Heart right ventricle (tissue), 16 donors: ENCODE data around the gene ADK. TPM values are rescaled to one million over a fixed set of nuclear protein-coding genes. Genes with fewer than 3 reads are reported as not detected.

Source experiments
- ATAC-seq, 8 donors: fragments of 200-7000 bp; cut with Tn5 transposase; one replicate each; pipeline ENCODE4 v1.9.1; 2020; ENCODE audit warnings: mild to moderate bottlenecking in 8 of 8, moderate library complexity in 8 of 8, moderate number of reproducible peaks in 1 of 8
- DNase-seq, 2 donors: peaks; one replicate each; pipeline ENCODE4 v3.0.0-alpha.2; 2020
- H3K27ac ChIP-seq, 10 donors: fragments of 200-600 bp; sonication (generic) in 2 of 10; one replicate each; pipeline versions ENCODE4 v1.5.0 to v1.8.0; 2020 to 2022; ENCODE audit warnings: mild to moderate bottlenecking in 3 of 10
- H3K27me3 ChIP-seq, 7 donors: fragments of 200-600 bp; one replicate each; pipeline ENCODE4 v1.8.0; 2021 to 2022; ENCODE audit warnings: mild to moderate bottlenecking in 2 of 7
- H3K36me3 ChIP-seq, 9 donors: fragments of 200-600 bp; sonication (generic) in 1 of 9; one replicate each; pipeline versions ENCODE4 v1.5.0 to v1.8.0; 2020 to 2022; ENCODE audit warnings: mild to moderate bottlenecking in 2 of 9
- H3K4me1 ChIP-seq, 9 donors: fragments of 200-600 bp; sonication (generic) in 1 of 9; one replicate each; pipeline versions ENCODE4 v1.5.0 to v1.8.0; 2020 to 2022; ENCODE audit warnings: mild to moderate bottlenecking in 4 of 9
- H3K4me3 ChIP-seq, 10 donors: fragments of 200-600 bp; sonication (generic) in 2 of 10; one replicate each; pipeline versions ENCODE4 v1.5.0 to v1.8.0; 2020 to 2022; ENCODE audit warnings: mild to moderate bottlenecking in 7 of 10, moderate library complexity in 2 of 10
- H3K9me3 ChIP-seq, 11 donors: fragments of 200-600 bp in 10 of 11; sonication (generic) in 2 of 11; one replicate each; pipeline versions ENCODE4 v1.5.0 to v1.8.0; 2013 to 2022; ENCODE audit warnings: mild to moderate bottlenecking in 2 of 11, control low read depth in 1 of 11, moderate library complexity in 1 of 11
- WGBS, 2 donors: extraction: QIAGEN DNeasy Blood & Tissue Kit; methylation state at CpG; one replicate each; pipeline ENCODE4 v1.1.7; 2013; ENCODE audit warnings: inconsistent platforms in 1 of 2; 5-methylcytosine and 5-hydroxymethylcytosine counted together
- intact Hi-C, 10 donors: fragments of 100-400 bp; cut with DNase I; formaldehyde crosslinking; loops; one replicate each; pipeline versions ENCODE4 v1.11.1 to v1.14.2; 2022
- polyA plus RNA-seq, 2 donors: library from polyadenylated mRNA; stranded (reverse); fragments of 200-250 nt; gene quantifications; one replicate each; pipeline ENCODE4 v1.2.3, GENCODE V29; 2013
- total RNA-seq, 10 donors: library from RNA; stranded (reverse); fragmentation: NEBNext Ultra II Directional in 3 of 10; extraction: Animal tissue kit (Norgen Biotek cat#: 25700) in 3 of 10; gene quantifications; one replicate each; pipeline versions ENCODE4 v1.2.1 to v1.2.4, GENCODE V29; 2021 to 2023
- TF ChIP-seq, protein P1 (sequence below), 9 donors: fragments of 200-600 bp; sonication (generic) in 2 of 9; IDR thresholded peaks; one replicate each; pipeline versions ENCODE4 v1.5.0 to v1.8.0; 2021 to 2022; ENCODE audit warnings: antibody characterized with exemption in 9 of 9, mild to moderate bottlenecking in 5 of 9, moderate library complexity in 1 of 9
- donor health status: Arrhythmogenic right ventricular cardiomyopathy.
- donor health status: ischemic (EF 13 %, LVEDD 7.1; RV severe dilation, severe dysfunction).
- donor health status: healthy with polysubstance abuse.
- donor health status: DM: no; HTN: yes; CAD: no.
- donor health status: DM: no; HTN: no; CAD: no.
- donor health status: ischemic (EF 25% LVEDD 6.9; RV normal size, moderate dysfunction).
- donor health status: ischemic (EF 25% LVEDD 5.7; RV mildly dilated, moderate dysfunction).
- donor health status: healthy.
- donor health status: DM: yes; HTN: yes; CAD: no.
- donor health status: Ischemic cardiomyopathy.
- donor health status: ischemic (EF 35%, LVEDD 5.7; RV mildly dilated, moderate dysfunction).
- donor health status: nonischemic (EF 11% LVEDD 7.7; RV severe dilation, severe dysfunction).
- donor health status: DM: yes; HTN: yes; CAD: no.
- donor health status: PGD.
- donor health status: ischemic (EF 29% LVEDD 5.4; RV normal size, mild dysfunction).
- donor health status: nonischemic (EF 23%, LVEDD 6.1; RV moderate dilation, normal function).

ADK gene
- total and polyA plus RNA-seq, 12 donors, result 13.0 to 50.0 (median 39.1) TPM

DNA sequence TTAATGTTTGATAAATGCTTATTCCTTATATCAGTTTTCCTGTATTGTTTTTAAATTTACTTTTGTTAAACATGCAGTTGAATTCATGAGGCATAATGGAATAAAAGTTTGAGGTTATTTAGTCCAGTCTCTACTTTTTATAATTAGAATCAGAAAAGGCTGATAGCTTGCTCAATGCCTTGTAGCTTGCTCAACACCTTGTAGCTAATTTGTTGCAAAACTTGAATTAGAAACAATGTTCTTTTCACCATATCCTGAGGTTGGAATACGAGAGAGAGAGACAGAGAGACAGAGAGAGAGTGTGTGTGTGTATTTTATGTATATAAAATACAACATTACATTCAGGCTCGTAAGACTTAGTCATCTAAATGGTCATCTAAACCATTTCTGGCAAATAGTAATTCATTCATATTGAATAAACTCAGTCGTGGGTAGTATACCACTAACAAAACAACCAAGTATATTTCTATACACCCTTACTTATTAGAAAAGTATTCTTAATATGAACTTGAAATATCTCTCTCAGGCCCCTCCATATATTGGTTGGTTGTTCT is 243.5 kb downstream of the ADK start:
- intact Hi-C loops, result no loop called here
- no peak overlapping the region for H3K27ac ChIP-seq

DNA sequence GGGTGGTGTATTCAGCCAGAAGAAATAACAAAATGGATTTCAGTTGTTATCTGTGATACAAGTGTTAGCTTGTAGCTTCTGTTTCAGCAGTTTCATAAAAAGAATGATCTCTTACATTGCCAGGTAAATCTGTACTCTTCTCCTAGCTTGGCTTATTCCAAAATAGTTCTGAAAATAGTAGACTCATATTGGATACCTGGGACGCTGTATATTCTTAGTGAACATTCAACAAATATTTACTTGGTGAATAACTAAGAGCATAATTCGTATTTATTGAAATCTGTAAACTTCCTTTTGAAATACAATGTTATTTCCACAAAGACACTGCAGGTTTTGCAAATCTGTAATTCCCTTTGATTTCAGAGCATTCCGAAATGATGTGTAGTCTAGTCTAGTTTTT is 249.2 kb downstream of the ADK start:
- no peak for DNase-seq
- Histone ChIP-seq H3K36me3 (peaks cover 0 to 6% (median 0%) of the 10 kb centered on the region in 9 donors), H3K4me1 (no peaks in the 10 kb centered on the region), H3K27me3 (no peaks in the 10 kb centered on the region), H3K9me3 (peaks cover 0 to 9% (median 0%) of the 10 kb centered on the region in 11 donors), H3K4me3 (no peak overlapping the region), H3K27ac (no peak overlapping the region)
- TF ChIP-seq, protein P1, sequence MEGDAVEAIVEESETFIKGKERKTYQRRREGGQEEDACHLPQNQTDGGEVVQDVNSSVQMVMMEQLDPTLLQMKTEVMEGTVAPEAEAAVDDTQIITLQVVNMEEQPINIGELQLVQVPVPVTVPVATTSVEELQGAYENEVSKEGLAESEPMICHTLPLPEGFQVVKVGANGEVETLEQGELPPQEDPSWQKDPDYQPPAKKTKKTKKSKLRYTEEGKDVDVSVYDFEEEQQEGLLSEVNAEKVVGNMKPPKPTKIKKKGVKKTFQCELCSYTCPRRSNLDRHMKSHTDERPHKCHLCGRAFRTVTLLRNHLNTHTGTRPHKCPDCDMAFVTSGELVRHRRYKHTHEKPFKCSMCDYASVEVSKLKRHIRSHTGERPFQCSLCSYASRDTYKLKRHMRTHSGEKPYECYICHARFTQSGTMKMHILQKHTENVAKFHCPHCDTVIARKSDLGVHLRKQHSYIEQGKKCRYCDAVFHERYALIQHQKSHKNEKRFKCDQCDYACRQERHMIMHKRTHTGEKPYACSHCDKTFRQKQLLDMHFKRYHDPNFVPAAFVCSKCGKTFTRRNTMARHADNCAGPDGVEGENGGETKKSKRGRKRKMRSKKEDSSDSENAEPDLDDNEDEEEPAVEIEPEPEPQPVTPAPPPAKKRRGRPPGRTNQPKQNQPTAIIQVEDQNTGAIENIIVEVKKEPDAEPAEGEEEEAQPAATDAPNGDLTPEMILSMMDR (IDR thresholded peaks at IDR 0.05), result no peak
- ATAC-seq, result no peak
- whole genome bisulfite sequencing, 2 donors, result 95 to 97% methylated on average over 3 of the region's 3 CpGs
- intact Hi-C loops, result no loop called here

More for the DNA sequence above, 243.5 kb downstream of the ADK start:
- TF ChIP-seq, protein P1 (IDR thresholded peaks at IDR 0.05), result no peak
- Histone ChIP-seq H3K4me3 (no peak overlapping the region), H3K36me3 (peaks cover 0 to 17% (median 0%) of the 10 kb centered on the region in 9 donors), H3K9me3 (no peaks in the 10 kb centered on the region), H3K4me1 (no peaks in the 10 kb centered on the region), H3K27me3 (no peaks in the 10 kb centered on the region)
- no peak for ATAC-seq
- no peak for DNase-seq
- 94% methylated on average over 3 of the region's 3 CpGs for WGBS, 2 donors

DNA sequence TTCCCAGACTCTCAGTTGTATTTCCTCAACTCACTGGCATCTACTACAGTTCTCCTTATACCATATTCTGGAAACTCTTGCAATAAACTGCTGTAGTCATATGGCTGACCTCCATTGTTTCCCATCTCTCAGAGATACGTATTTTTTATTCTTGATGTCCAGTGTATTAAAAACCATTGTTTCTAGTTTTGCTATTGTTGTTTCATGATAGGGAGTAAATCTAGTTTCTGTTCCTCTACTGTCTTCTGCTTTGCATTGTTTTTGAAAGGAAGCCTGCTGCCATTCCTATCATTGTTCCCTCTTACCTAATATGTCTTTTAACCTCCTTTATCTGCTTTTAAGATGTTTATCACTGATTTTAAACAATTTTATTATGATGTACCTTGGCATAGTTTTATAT is 255.0 kb downstream of the ADK start:
- H3K4me3 ChIP-seq, result no peak overlapping the region
- 55 to 67% methylated on average over 1 of the region's 1 CpG for WGBS, 2 donors
- no peaks in the 10 kb centered on the region for H3K4me1 ChIP-seq
- H3K27ac ChIP-seq, result no peak overlapping the region
- intact Hi-C loops, result no loop called here
- H3K9me3 ChIP-seq, result peaks cover 0 to 9% (median 0%) of the 10 kb centered on the region in 11 donors
- no peaks in the 10 kb centered on the region for H3K36me3 ChIP-seq
- ATAC-seq (no peak), DNase-seq (no peak)
- H3K27me3 ChIP-seq, result no peaks in the 10 kb centered on the region
- TF ChIP-seq, protein P1 (IDR thresholded peaks at IDR 0.05), result no peak

DNA sequence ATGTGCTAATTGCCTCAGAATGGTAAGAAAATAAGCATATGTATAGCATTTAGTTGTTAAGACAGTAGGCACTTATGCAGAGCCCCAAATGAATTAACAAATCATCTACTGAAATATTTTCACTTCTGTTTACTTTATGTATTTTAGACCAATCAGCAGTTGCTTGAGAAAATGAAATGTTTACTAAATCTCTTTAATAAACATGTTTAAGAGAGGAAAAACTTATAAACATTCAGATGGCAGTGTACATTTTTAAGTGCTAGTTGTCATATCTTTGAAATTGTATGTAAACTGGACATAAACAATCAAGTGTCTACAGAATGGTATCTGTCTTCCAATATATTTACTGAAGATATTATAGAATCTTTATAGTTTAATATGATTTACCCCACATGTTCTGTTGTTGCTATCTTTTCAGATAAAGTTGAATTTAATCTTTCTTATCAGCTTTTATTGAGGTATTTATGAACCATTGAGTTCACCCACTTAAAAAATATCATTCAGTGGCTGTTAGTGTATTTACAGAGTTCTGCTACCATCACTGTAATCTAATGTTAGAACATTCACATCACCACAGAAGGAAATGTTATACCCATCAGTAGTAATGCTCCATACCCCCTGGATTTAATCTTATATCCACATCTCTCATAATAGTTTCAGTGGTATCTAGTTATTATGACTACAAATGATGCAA is 264.3 kb downstream of the ADK start:
- ATAC-seq, result no peak
- no peak overlapping the region for H3K27ac ChIP-seq
- TF ChIP-seq, protein P1 (IDR thresholded peaks at IDR 0.05), result no peak
- H3K4me3 ChIP-seq, result no peak overlapping the region
- H3K4me1 ChIP-seq, result peaks cover 0 to 6% (median 0%) of the 10 kb centered on the region in 9 donors
- H3K36me3 ChIP-seq, result peaks cover 0 to 18% (median 0%) of the 10 kb centered on the region in 9 donors
- peaks cover 0 to 8% (median 0%) of the 10 kb centered on the region in 11 donors for H3K9me3 ChIP-seq
- intact Hi-C loops, result loop anchor here in 1 of 10 donors (10.0 kb wide), 1 partner anchor 690 kb away; a partner anchor contains a TSS
- H3K27me3 ChIP-seq, result no peaks in the 10 kb centered on the region
- DNase-seq, result no peak
